K562 (cell line): ENCODE results near the gene EHMT2. TPM values are rescaled to one million over a fixed set of nuclear protein-coding genes. Genes with fewer than 3 reads are reported as not detected.

Source experiments
- ARID2 ChIP-seq: fragments of 450-650 bp; IDR thresholded peaks from 2 replicates; pipeline ENCODE4 v1.6.1; 2017; ENCODE audit warnings: antibody characterized with exemption, mild to moderate bottlenecking
- CBX3 ChIP-seq, 2 experiments: IDR thresholded peaks; 1 replicate in 1 of 2; 2 replicates in 1 of 2; pipeline ENCODE4 v1.6.1; 2012; ENCODE audit warnings: inconsistent platforms in 2 of 2, low read length in 2 of 2, borderline replicate concordance in 1 of 2, control low read depth in 1 of 2
- FIP1L1 ChIP-seq: fragments of 200-400 bp; formaldehyde crosslinking; IDR thresholded peaks from 2 replicates; pipeline ENCODE4 v1.6.1; 2018; ENCODE audit warnings: mild to moderate bottlenecking, low read depth, low read length; ENCODE audit not compliant: poor library complexity, severe bottlenecking
- HDAC1 ChIP-seq, 2 experiments: fragments of 450-650 bp; IDR thresholded peaks; 2 replicates each; pipeline ENCODE4 v1.6.1; 2016 to 2017; ENCODE audit warnings: inconsistent platforms in 1 of 2, mild to moderate bottlenecking in 1 of 2, moderate library complexity in 1 of 2
- KDM4B ChIP-seq, 2 experiments: fragments of 450-650 bp in 1 of 2; sonication (generic) in 1 of 2; IDR thresholded peaks; 2 replicates each; pipeline ENCODE4 v1.6.1; 2016 to 2017; ENCODE audit warnings: borderline replicate concordance in 2 of 2, antibody characterized with exemption in 1 of 2, low read depth in 1 of 2, mild to moderate bottlenecking in 1 of 2
- MYBL2 ChIP-seq, 2 experiments: fragments of 450-650 bp in 1 of 2; sonication (generic) in 1 of 2; formaldehyde crosslinking in 1 of 2; IDR thresholded peaks; 2 replicates each; pipeline versions ENCODE4 v1.6.1 to v1.8.1; 2017 to 2022; ENCODE audit warnings: borderline replicate concordance in 1 of 2, inconsistent platforms in 1 of 2, low read depth in 1 of 2, mild to moderate bottlenecking in 1 of 2, missing genetic modification reagents in 1 of 2, moderate library complexity in 1 of 2
- NFATC3 ChIP-seq: fragments of 450-650 bp; IDR thresholded peaks from 2 replicates; pipeline ENCODE4 v1.6.1; 2017; ENCODE audit warnings: mild to moderate bottlenecking
- POLR2G ChIP-seq: fragments of 200-400 bp; formaldehyde crosslinking; IDR thresholded peaks from 2 replicates; pipeline ENCODE4 v1.6.1; 2017; ENCODE audit warnings: low read depth, mild to moderate bottlenecking, antibody characterized with exemption, low read length, moderate library complexity
- POLR3G ChIP-seq: IDR thresholded peaks from 2 replicates; pipeline ENCODE4 v1.6.1; 2011; ENCODE audit not compliant: insufficient read length, insufficient replicate concordance; ENCODE audit errors: extremely low read depth
- PREB ChIP-seq: sonication (generic); formaldehyde crosslinking; IDR thresholded peaks from 2 replicates; pipeline ENCODE4 v1.8.1; 2023; ENCODE audit warnings: mild to moderate bottlenecking, missing genetic modification reagents
- PTBP1 ChIP-seq: fragments of 200-400 bp; formaldehyde crosslinking; IDR thresholded peaks from 2 replicates; pipeline ENCODE4 v1.6.1; 2017; ENCODE audit warnings: low read depth, low read length
- RFX7 ChIP-seq: fragments of 250-450 bp; sonication (Bioruptor Pico); IDR thresholded peaks from 2 replicates; pipeline ENCODE4 v1.5.1; 2021; ENCODE audit warnings: mild to moderate bottlenecking
- SMARCC2 ChIP-seq: fragments of 450-650 bp; IDR thresholded peaks from 2 replicates; pipeline ENCODE4 v1.6.1; 2017; ENCODE audit warnings: antibody characterized with exemption, moderate library complexity, mild to moderate bottlenecking, low read depth
- TAF1 ChIP-seq: IDR thresholded peaks from 2 replicates; pipeline ENCODE4 v1.6.1; 2011; ENCODE audit warnings: mild to moderate bottlenecking, low read length, moderate library complexity; ENCODE audit not compliant: insufficient read depth, control insufficient read depth, severe bottlenecking; ENCODE audit errors: extremely low read depth
- ZNF12 ChIP-seq: sonication (generic); formaldehyde crosslinking; IDR thresholded peaks from 2 replicates; pipeline ENCODE4 v1.4.0; 2020; ENCODE audit warnings: mild to moderate bottlenecking, missing genetic modification reagents
- ZNF217 ChIP-seq: sonication (generic); formaldehyde crosslinking; IDR thresholded peaks from 2 replicates; pipeline ENCODE4 v1.8.0; 2022; ENCODE audit warnings: mild to moderate bottlenecking, missing genetic modification reagents
- ZNF583 ChIP-seq: fragments of 250-450 bp; sonication (Bioruptor Pico); IDR thresholded peaks from 2 replicates; pipeline ENCODE4 v1.4.0; 2020
- ZNF609 ChIP-seq: sonication (generic); formaldehyde crosslinking; IDR thresholded peaks from 2 replicates; pipeline ENCODE4 v1.8.1; 2023; ENCODE audit warnings: missing genetic modification reagents, mild to moderate bottlenecking, borderline replicate concordance
- polyA plus RNA-seq, 8 experiments: library from polyadenylated mRNA; depleted of rRNA in 4 of 8; stranded (reverse) in 5 of 8; unstranded in 3 of 8; fragments of >200 nt; fragmentation: Nextera tagmentation in 2 of 8; fragmentation: Illumina TruSeq in 1 of 8; extraction: Ambion mirVana in 2 of 8; extraction: Trizol in 1 of 8; gene quantifications; 2 replicates each; pipeline versions ENCODE4 v1.2.1 to v1.2.3, GENCODE V29; 2011 to 2014; ENCODE audit warnings: inconsistent platforms in 1 of 8, missing spikeins in 1 of 8
- total RNA-seq, 7 experiments: library from RNA; depleted of rRNA in 6 of 7; stranded (reverse); fragments of >200 nt in 6 of 7; fragmentation: Illumina TruSeq in 2 of 7; extraction: Trizol in 2 of 7; gene quantifications; 2 replicates each; pipeline versions ENCODE4 v1.2.1 to v1.2.3, GENCODE V29; 2011 to 2021; ENCODE audit warnings: low replicate concordance in 1 of 7
- TF ChIP-seq, protein P1 (sequence below): sonication (generic); formaldehyde crosslinking; IDR thresholded peaks from 2 replicates; pipeline ENCODE4 v1.8.0; 2023; ENCODE audit warnings: mild to moderate bottlenecking, missing genetic modification reagents

EHMT2 gene
- total and polyA plus RNA-seq, 9 of the 15 experiments (the other 6 are each of a cell fraction or from before 2014, with no cell fraction given) = 2.1 to 63.8 (median 38.5) TPM

- no peak for TF ChIP-seq NFATC3
- peak; percentile 95 for TF ChIP-seq ZNF12 (CRISPR knock-in tag)
- no peak for TF ChIP-seq POLR3G
- no peak for TF ChIP-seq PTBP1
- no peak for TF ChIP-seq RFX7 (CRISPR knock-in tag)
- TF ChIP-seq KDM4B (IDR thresholded peaks at IDR 0.05; ENCODE audit: borderline replicate concordance in 2 of 2, low read depth in 1 of 2) = no peak
- no peak for TF ChIP-seq MYBL2 (IDR thresholded peaks at IDR 0.05; ENCODE audit: low read depth)
- TF ChIP-seq MYBL2 (CRISPR knock-in tag; IDR thresholded peaks at IDR 0.05; ENCODE audit: borderline replicate concordance) = no peak
- TF ChIP-seq PREB = no peak
- TF ChIP-seq ARID2 = no peak
- no peak for TF ChIP-seq TAF1
- TF ChIP-seq, protein P1, sequence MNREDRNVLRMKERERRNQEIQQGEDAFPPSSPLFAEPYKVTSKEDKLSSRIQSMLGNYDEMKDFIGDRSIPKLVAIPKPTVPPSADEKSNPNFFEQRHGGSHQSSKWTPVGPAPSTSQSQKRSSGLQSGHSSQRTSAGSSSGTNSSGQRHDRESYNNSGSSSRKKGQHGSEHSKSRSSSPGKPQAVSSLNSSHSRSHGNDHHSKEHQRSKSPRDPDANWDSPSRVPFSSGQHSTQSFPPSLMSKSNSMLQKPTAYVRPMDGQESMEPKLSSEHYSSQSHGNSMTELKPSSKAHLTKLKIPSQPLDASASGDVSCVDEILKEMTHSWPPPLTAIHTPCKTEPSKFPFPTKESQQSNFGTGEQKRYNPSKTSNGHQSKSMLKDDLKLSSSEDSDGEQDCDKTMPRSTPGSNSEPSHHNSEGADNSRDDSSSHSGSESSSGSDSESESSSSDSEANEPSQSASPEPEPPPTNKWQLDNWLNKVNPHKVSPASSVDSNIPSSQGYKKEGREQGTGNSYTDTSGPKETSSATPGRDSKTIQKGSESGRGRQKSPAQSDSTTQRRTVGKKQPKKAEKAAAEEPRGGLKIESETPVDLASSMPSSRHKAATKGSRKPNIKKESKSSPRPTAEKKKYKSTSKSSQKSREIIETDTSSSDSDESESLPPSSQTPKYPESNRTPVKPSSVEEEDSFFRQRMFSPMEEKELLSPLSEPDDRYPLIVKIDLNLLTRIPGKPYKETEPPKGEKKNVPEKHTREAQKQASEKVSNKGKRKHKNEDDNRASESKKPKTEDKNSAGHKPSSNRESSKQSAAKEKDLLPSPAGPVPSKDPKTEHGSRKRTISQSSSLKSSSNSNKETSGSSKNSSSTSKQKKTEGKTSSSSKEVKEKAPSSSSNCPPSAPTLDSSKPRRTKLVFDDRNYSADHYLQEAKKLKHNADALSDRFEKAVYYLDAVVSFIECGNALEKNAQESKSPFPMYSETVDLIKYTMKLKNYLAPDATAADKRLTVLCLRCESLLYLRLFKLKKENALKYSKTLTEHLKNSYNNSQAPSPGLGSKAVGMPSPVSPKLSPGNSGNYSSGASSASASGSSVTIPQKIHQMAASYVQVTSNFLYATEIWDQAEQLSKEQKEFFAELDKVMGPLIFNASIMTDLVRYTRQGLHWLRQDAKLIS (CRISPR knock-in tag) = no peak
- no peak for TF ChIP-seq FIP1L1
- TF ChIP-seq CBX3 (IDR thresholded peaks at IDR 0.05; ENCODE audit: borderline replicate concordance in 1 of 2, low read length in 2 of 2) = peak in 1 of 2 experiments; percentile 65; a peak in 1 of 3 replicates
- TF ChIP-seq ZNF609 (CRISPR knock-in tag) = no peak
- TF ChIP-seq POLR2G = no peak
- TF ChIP-seq ZNF583 (CRISPR knock-in tag) = no peak
- no peak for TF ChIP-seq ZNF217
- no peak for TF ChIP-seq HDAC1 (IDR thresholded peaks at IDR 0.05)
- TF ChIP-seq SMARCC2 = no peak
Observed at GRCh38 chr6:31915351-31915750, 17.9 kb upstream of the EHMT2 start (continued).
